B cell (primary cell): Measurements from ENCODE around the gene IDH3A. TPM values are rescaled to one million over a fixed set of nuclear protein-coding genes. Genes with fewer than 3 reads are reported as not detected.

Source experiments
- ATAC-seq: fragments of 200-7000 bp; cut with Tn5 transposase; one replicate; pipeline ENCODE4 v1.10.0; 2021; ENCODE audit warnings: low read depth, mild to moderate bottlenecking, moderate number of reproducible peaks, moderate library complexity
- CTCF ChIA-PET: fragments of 350-600 bp; sonication (Branson Sonifier 250); formaldehyde crosslinking; loops from one replicate; lab custom pipeline; 2021; ENCODE audit warnings: antibody characterized with exemption, inconsistent platforms; lab: Charles Lee
- POLR2A ChIA-PET: fragments of 350-600 bp; sonication (Branson Sonifier 250); formaldehyde crosslinking; loops from one replicate; lab custom pipeline; 2021; ENCODE audit warnings: antibody characterized with exemption; lab: Charles Lee
- DNase-seq: peaks from one replicate; pipeline ENCODE4 v3.0.0; 2013
- H2AFZ ChIP-seq: 2 replicates; pipeline ENCODE4 v1.6.1; 2012; ENCODE audit warnings: mild to moderate bottlenecking, low read depth, low read length; ENCODE audit not compliant: insufficient read depth, poor library complexity, severe bottlenecking
- H3K27ac ChIP-seq, 2 donors: 1 replicate in 1 of 2; 2 replicates in 1 of 2; pipeline ENCODE4 v1.5.1; 2012 to 2013; ENCODE audit warnings: low read length in 2 of 2, mild to moderate bottlenecking in 2 of 2, moderate library complexity in 1 of 2
- H3K27me3 ChIP-seq, 4 experiments: fragments of 200-600 bp in 1 of 4; sonication (generic) in 1 of 4; replicated peaks in 1 of 4; 1 replicate in 2 of 4; 2 replicates in 2 of 4; pipeline versions ENCODE4 v1.6.1 to v1.7.0; 2013 to 2016; ENCODE audit warnings: low read length in 3 of 4, mild to moderate bottlenecking in 2 of 4, mixed read lengths in 1 of 4, moderate library complexity in 1 of 4; ENCODE audit not compliant: insufficient read depth in 4 of 4, control insufficient read depth in 3 of 4; ENCODE audit errors: control extremely low read depth in 1 of 4
- H3K36me3 ChIP-seq, 2 experiments: replicated peaks in 1 of 2; 1 replicate in 1 of 2; 2 replicates in 1 of 2; pipeline versions ENCODE4 v1.6.1 to v1.7.1; 2013; ENCODE audit warnings: low read length in 1 of 2; ENCODE audit not compliant: insufficient read depth in 2 of 2, control insufficient read depth in 1 of 2; ENCODE audit errors: control extremely low read depth in 1 of 2, extremely low read depth in 1 of 2
- H3K4me1 ChIP-seq, 2 donors: fragments of 200-600 bp in 1 of 2; sonication (generic) in 1 of 2; 1 replicate in 1 of 2; 2 replicates in 1 of 2; pipeline versions ENCODE4 v1.5.1 to v1.6.1; 2013 to 2017; ENCODE audit warnings: low read length in 2 of 2; ENCODE audit not compliant: control insufficient read depth in 2 of 2, insufficient read depth in 2 of 2
- H3K4me2 ChIP-seq: replicated peaks from 2 replicates; pipeline ENCODE3; 2012; ENCODE audit warnings: mild to moderate bottlenecking, low read depth, low read length; ENCODE audit not compliant: poor library complexity, severe bottlenecking
- H3K4me3 ChIP-seq, 5 experiments: fragments of 200-600 bp in 1 of 5; sonication (generic) in 1 of 5; 1 replicate in 3 of 5; 2 replicates in 2 of 5; pipeline versions ENCODE4 v1.5.1 to v1.7.0; 2011 to 2016; ENCODE audit warnings: low read length in 4 of 5, mild to moderate bottlenecking in 4 of 5, low read depth in 2 of 5, control low read depth in 1 of 5, moderate library complexity in 1 of 5; ENCODE audit not compliant: insufficient read depth in 1 of 5; ENCODE audit errors: control extremely low read depth in 1 of 5, extremely low read depth in 1 of 5
- H3K79me2 ChIP-seq: fragments of 200-600 bp; sonication (generic); one replicate; pipeline ENCODE4 v1.6.0; 2016; ENCODE audit warnings: low read length; ENCODE audit not compliant: control insufficient read depth, insufficient read depth
- H3K9ac ChIP-seq: fragments of 200-600 bp; sonication (generic); 2 replicates; pipeline ENCODE4 v1.6.1; 2017; ENCODE audit warnings: mild to moderate bottlenecking, low read length, moderate library complexity
- H3K9me3 ChIP-seq, 3 donors: one replicate each; pipeline versions ENCODE4 v1.6.1 to v1.7.1; 2013; ENCODE audit warnings: low read length in 2 of 3; ENCODE audit not compliant: control insufficient read depth in 2 of 3, insufficient read depth in 1 of 3; ENCODE audit errors: control extremely low read depth in 1 of 3
- H4K20me1 ChIP-seq: 2 replicates; pipeline ENCODE4 v1.6.0; 2012; ENCODE audit warnings: mild to moderate bottlenecking, low read length; ENCODE audit not compliant: insufficient read depth, control insufficient read depth, poor library complexity, severe bottlenecking
- H3K27ac Mint-ChIP-seq: one replicate; pipeline ENCODE4 v1.8.0; 2021; ENCODE audit warnings: mixed read lengths
- H3K27me3 Mint-ChIP-seq: one replicate; pipeline ENCODE4 v1.8.0; 2021; ENCODE audit warnings: mixed read lengths
- H3K4me1 Mint-ChIP-seq: one replicate; pipeline ENCODE4 v1.8.0; 2021; ENCODE audit warnings: mixed read lengths
- H3K4me3 Mint-ChIP-seq: one replicate; pipeline ENCODE4 v1.8.0; 2021; ENCODE audit warnings: mixed read lengths
- H3K9me3 Mint-ChIP-seq: one replicate; pipeline ENCODE4 v1.8.0; 2022; ENCODE audit warnings: mixed read lengths; ENCODE audit not compliant: insufficient read depth
- CTCF ChIP-seq: fragments of 200-600 bp; IDR thresholded peaks from one replicate; pipeline ENCODE4 v1.8.0; 2022; ENCODE audit warnings: antibody characterized with exemption, mild to moderate bottlenecking
- EZH2 ChIP-seq: IDR thresholded peaks from 2 replicates; pipeline ENCODE4 v1.6.1; 2012; ENCODE audit warnings: borderline replicate concordance, low read depth, mild to moderate bottlenecking, moderate library complexity, low read length; ENCODE audit not compliant: insufficient read depth, poor library complexity, severe bottlenecking
- WGBS: methylation state at CpG from one replicate; pipeline ENCODE4 v1.1.5; 2013; ENCODE audit warnings: missing lambda C conversion rate; ENCODE audit not compliant: insufficient coverage; 5-methylcytosine and 5-hydroxymethylcytosine counted together
- intact Hi-C: fragments of 100-400 bp; cut with micrococcal nuclease; formaldehyde crosslinking; loops from one replicate; pipeline ENCODE4 v1.10.0; 2022
- polyA plus RNA-seq: library from polyadenylated mRNA; depleted of rRNA; stranded (reverse); fragments of >200 nt; gene quantifications from 2 replicates; pipeline ENCODE4 v1.2.3, GENCODE V29; 2012
- total RNA-seq, 2 donors: library from RNA; stranded (reverse); fragments of 120-200 nt in 1 of 2; gene quantifications; 1 replicate in 1 of 2; 2 replicates in 1 of 2; pipeline versions ENCODE4 v1.2.3 to v1.2.4, GENCODE V29; 2013 to 2022

The IDH3A gene
- total and polyA plus RNA-seq, 2 donors (not counting 1 experiment from before 2014, with no cell fraction given) = 39.7 to 71.7 TPM

GRCh38 chr15:78213956-78214355 lies 64.8 kb downstream of the IDH3A start:
- ChIA-PET POLR2A (interaction anchor here (0.6 kb wide), 1 partner anchor 812 kb away, joined by 3 read pairs; no protein-coding TSS in a partner anchor), CTCF (interaction anchor here (1.1 to 1.2 kb wide), 3 partner anchors 19 to 107 kb away, joined by 3 to 4 read pairs (median 3); no protein-coding TSS in a partner anchor)
- Histone ChIP-seq H3K4me1 (no peaks in the 10 kb centered on the region), H3K36me3 (no peaks in the 10 kb centered on the region), H2AFZ (no peak overlapping the region), H3K4me3 (no peak overlapping the region), H3K9ac (no peak overlapping the region), H3K9me3 (no peaks in the 10 kb centered on the region), H4K20me1 (no peaks in the 10 kb centered on the region), H3K79me2 (no peaks in the 10 kb centered on the region), H3K27me3 (peaks cover 0 to 14% (median 0%) of the 10 kb centered on the region in 4 experiments), H3K4me2 (no peak overlapping the region), H3K27ac (no peak overlapping the region)
- DNase-seq (no peak), ATAC-seq (no peak)
- TF ChIP-seq EZH2 (no peak), CTCF (no peak)
- no peak overlapping the region for H3K4me3 Mint-ChIP-seq
- no peaks in the 10 kb centered on the region for H3K9me3 Mint-ChIP-seq
- intact Hi-C loops = no loop called here
- 95% methylated on average over 4 of the region's 4 CpGs for WGBS
- H3K4me1 Mint-ChIP-seq = no peaks in the 10 kb centered on the region
- H3K27me3 Mint-ChIP-seq = peaks cover 24% of the 10 kb centered on the region
- H3K27ac Mint-ChIP-seq = no peak overlapping the region

- H3K4me2 ChIP-seq = no peak overlapping the region
- POLR2A ChIA-PET = no interaction called here
- H3K9me3 ChIP-seq = no peaks in the 10 kb centered on the region
- WGBS = 90% methylated on average over 7 of the region's 7 CpGs
- peaks cover 0 to 14% (median 0%) of the 10 kb centered on the region in 4 experiments for H3K27me3 ChIP-seq
- H3K4me1 ChIP-seq = no peaks in the 10 kb centered on the region
- CTCF ChIA-PET = interaction anchor here (1.1 kb wide), 2 partner anchors 21 to 23 kb away, joined by 3 to 6 read pairs; no protein-coding TSS in a partner anchor
- no peak overlapping the region for H2AFZ ChIP-seq
- no peaks in the 10 kb centered on the region for H3K9me3 Mint-ChIP-seq
- DNase-seq (no peak), ATAC-seq (no peak)
- H3K4me1 Mint-ChIP-seq = no peaks in the 10 kb centered on the region
- H3K4me3 ChIP-seq = no peak overlapping the region
- H3K27me3 Mint-ChIP-seq = peaks cover 22% of the 10 kb centered on the region
- H3K27ac Mint-ChIP-seq = no peak overlapping the region
- H4K20me1 ChIP-seq = no peaks in the 10 kb centered on the region
- intact Hi-C loops = no loop called here
- H3K79me2 ChIP-seq = no peaks in the 10 kb centered on the region
- no peak overlapping the region for H3K4me3 Mint-ChIP-seq
- no peak overlapping the region for H3K27ac ChIP-seq
- H3K9ac ChIP-seq = no peak overlapping the region
- H3K36me3 ChIP-seq = no peaks in the 10 kb centered on the region
- TF ChIP-seq EZH2 (no peak), CTCF (no peak)
These were observed 67.3 kb downstream of the IDH3A start for GRCh38 chr15:78216276-78217104.
